Central memory CD4-positive, alpha-beta T cell (primary cell): ENCODE results near the gene OR2AG1.
"Not testable (repeated sequence)": the region's sequence is repeated elsewhere in the genome, so short reads cannot be mapped to it uniquely, and the experiment has no call there.

Experiments used
- DNase-seq: peaks from one replicate; pipeline ENCODE4 v3.0.0; 2022

Gene OR2AG1

DNA sequence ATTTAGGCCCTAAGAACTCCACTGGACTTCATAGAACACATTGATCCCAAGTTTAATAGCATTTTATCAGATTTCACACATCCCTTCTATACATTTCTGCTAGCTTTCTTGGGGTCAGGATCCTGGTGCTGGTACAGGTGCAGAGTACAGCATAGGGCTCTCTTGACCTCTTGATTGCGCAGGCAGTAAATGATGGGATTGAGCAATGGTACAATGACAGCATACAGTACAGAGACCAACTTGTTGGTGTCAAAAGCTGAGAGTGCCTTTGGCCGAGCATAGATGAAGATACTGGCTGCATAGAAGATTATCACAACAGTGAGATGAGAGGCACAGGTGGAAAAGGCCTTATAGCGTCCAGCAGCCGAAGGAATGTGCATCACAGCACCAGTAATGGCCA, 11.8 kb downstream of the OR2AG1 start:
- DNase-seq = no peak

DNA sequence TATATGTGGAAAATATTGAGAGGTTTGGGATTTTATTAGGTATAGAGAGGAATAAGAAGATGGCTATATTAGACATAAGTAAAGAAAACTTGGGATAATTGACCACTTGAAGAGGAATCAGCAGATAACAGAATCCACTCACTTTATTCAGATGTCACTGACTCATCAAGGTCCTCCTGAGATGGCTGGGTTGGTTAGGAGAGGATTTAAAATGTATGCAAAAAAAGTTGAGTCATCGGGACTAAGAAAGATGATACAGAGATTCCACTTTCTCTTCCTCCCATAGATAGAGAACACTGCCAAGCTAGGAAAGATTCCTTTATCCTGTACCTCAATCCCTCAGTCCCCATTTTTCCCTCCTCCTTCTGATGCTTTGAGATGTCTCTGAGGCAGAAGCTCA, 16.6 kb downstream of the OR2AG1 start, which contains the start of gene OR6A2:
Gene OR6A2, minus strand, starts transcription at position 288 of the 400 bp plus-strand sequence. CDS start 3,981 bp downstream, outside the sequence.
- no peak for DNase-seq

DNA sequence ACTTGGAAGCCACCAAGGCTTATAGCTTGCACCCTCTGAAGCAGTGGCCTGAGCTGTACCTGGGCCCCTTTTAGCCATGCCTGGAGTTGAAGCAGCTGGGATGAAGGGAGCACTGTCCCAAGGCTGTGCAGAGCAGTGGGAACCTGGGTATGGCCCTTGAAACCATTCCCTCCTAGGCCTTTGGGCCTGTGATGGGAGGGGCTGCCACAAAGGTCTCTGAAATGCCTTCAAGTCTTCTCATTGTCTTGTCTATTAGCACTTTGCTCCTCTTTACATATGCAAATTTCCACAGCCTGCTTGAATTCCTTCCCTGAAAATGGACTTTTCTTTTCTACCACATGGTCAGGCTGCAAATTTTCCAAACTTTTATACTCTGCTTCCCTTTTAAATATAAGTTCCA, 18.3 kb downstream of the OR2AG1 start:
- not testable (repeated sequence) for DNase-seq

DNA sequence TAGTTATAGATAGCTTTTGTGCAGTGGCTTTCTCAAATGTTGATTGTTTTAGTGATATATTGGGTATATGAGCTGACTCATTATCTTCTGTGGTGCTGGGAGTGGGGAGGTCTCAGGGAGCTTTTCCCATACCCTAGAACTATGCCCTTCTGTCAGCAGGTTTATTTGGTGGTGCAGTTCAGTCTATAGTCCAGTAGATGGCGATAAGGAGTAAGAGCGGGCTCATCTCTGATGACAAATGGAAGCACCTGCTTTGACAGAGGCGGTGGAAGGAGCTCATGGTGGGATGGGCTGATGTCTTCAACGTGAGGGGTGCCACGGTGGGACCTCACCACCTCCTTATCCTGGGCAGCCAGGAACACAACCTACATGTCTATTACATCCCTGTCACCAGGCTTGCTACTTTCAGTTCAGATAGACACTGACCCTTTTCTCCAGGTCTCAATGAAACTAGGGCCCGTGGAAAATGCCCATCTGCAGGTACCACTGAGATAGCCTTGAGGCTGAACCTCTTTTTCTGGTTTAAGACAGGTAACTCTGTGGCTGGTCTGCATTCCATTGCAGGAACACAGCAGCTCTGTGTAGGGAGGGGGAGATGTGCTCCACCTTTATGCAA, 29.7 kb downstream of the OR2AG1 start:
- DNase-seq = peak; percentile 29

DNA sequence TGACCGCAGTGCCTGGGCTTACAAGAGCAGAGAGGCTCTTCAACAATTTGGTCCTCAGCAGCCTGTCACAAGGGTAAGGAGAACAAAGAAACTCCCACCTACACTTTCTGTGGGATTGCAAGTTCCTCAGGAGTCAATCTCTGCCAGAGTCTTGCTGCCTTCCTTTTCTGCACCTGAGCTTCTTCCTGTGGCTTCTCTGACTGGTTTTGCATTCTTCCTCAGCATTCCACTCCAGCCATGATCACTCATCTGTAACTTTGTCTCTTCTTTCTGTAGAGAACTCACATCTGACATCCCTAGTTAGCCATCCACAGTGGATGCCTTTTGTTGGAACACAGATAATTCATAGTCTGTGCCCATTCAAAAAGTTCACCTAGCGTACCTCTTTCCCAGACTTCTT, 30.8 kb downstream of the OR2AG1 start:
- DNase-seq = no peak

DNA sequence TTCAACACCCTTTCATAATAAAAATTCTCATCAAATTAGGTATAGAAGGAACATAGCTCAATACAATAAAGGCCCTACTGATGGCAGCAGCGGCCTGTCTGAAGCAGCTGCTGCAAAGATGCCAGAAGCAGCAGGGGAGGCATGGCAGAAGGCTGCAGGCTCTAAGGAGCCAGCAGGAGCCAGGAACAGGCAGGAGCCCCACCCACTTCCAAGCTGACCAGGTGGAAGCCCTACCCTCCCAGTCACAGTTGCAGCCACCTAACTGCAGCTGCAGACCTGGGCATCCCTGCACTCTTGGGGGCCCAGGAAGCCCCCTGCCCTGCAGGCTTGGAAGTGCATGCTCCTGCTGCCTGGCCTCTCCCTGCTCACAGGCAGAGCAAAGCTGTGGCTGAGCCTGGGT, 34.9 kb downstream of the OR2AG1 start:
- DNase-seq = no peak

DNA sequence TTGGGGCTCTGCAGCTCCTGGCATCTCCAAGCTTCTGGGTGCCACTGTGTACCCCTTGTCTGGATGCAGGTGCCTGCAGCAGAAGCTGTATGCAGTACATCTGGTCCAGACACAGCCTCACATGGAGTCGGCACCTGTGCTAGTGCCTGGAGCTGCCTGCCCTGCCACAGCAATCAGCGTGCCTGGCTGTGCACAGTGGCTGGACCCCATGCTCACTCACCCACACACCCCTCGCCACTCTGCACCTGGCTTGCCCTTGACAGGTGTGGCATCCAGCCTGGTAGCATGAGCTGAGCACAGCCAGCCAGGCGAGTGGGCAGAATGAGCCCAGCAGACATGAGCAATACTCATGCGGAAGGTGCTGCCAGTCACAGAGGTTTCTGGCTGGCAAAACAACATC, 36.1 kb downstream of the OR2AG1 start:
- no peak for DNase-seq

DNA sequence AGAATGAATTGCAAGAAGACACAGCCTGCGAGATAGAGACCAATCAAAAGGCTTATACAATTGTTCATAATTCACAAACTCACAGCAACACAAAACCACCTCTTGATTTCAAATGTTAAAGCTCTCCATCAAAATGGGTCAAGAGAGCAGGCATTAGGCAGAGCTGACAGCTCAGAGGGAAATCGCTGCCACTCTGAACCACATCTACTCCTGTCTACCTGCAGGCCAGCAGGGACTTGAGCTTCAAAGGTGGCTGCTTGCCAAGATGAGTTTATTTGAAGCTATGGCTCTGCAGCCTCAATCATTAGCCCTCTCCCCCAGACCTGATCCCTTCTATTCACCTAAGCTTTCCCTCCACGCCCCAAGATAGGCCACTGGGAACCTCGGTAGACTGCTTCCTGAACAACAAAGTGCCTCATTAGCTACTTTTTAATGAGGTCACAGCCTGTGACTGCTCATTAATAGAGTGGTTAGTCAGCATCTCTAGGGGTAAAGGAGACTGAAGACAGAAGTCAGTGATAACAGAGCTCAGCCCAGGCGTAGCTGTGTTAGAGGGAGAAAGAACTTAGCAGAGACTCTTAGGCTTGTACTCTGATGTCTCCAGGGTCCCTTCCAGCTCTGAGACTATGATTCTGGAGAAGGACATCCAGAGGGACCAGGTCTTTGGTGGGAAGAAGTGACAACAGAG, 41.5 kb downstream of the OR2AG1 start:
- DNase-seq = no peak

DNA sequence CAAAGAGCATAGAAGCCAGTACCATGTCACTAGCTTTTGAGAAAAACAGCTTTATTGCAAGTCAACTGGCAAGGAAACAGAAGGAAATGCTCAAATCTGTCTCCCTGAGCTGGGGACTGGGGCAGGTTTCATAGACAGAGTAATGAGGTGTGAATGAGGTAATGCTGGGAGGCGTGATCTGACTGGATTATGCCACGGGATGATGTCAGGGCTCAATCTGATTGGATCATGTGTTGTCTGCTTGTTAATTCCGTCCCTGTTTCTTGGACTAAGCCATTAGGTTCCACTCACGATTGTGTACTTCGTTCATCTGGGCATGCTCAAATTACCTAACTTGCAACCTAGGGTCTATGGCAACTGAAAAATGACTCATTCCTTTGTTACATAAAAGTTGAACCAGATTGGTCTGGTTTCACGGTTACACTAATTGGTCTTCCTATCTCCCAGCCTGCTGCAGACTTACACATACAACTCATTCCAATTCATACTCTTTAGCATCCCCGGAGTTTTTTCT, 42.5 kb downstream of the OR2AG1 start:
- no peak for DNase-seq

DNA sequence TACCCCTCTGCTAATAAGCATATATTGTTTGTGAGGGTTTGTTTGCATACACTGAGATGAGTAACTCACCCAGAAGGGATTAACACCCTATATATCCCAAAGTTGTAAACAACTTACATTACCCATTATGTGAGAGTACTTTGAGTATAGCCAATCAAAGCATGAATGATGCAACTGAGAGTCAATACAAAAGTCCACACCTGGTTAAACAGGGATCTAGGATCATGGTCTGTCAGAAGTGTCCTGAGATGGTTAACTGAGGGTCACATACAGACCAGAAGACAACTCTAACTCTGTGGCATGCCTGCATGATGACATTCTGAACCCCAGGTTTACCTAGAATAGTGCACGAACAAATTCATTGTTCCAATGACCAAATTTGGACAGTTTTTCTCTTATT, 45.3 kb downstream of the OR2AG1 start:
- no peak for DNase-seq

DNA sequence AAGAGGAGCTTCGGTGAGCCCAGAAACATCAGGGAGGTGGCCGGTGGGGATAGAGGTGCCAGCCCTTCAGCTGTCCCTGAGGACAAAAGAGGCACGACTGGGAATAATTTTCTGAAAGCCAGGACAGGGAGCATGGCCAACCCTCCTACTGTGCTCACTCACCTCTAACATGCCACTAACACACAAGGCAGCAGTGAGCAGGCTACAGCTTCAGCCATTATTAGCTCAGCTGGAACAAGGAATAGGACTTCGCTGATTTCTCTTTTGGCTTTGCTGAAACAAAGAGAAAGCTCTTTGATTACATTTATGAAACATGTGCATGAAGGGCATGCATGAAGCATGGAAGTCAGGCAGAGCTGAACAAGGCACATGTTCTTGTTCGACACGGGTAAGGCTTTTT, 50.5 kb downstream of the OR2AG1 start:
- no peak for DNase-seq

DNA sequence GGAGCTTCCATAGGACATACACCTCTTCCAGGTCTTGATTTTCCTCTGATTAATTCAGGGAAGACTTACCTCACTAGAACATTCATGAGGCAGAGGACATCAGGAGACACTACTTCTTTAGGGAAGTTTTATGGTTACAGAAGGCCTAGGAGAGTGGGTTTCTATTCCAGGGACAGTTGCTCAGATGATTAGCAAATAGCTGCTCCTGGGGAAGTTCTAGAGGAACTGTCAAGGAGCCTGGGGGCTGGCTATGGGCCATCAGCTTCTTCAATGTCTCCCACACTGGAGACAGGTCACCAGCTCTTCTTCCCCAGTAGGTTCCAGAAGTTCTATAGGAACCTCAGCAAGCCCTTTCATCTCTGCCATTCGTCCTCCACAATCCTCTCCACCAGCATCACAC, 51.2 kb downstream of the OR2AG1 start:
- no peak for DNase-seq
